GM21528 (cell line): ENCODE data around the gene SAMD4B.
"Not testable (repeated sequence)": the region's sequence is repeated elsewhere in the genome, so short reads cannot be mapped to it uniquely, and the experiment has no call there.

ENCODE experiments used
- ATAC-seq: cut with Tn5 transposase; IDR thresholded peaks from one replicate; pipeline ENCODE4 v1.9.1; 2021; ENCODE audit warnings: mild to moderate bottlenecking, moderate library complexity; ENCODE audit not compliant: unreplicated experiment, low FRiP score

The SAMD4B gene

GRCh38 chr19:39310558-39311311 is 31.5 kb upstream of the SAMD4B start:
- no peak for ATAC-seq

- ATAC-seq: no peak
These were observed 28.0 kb upstream of the SAMD4B start for GRCh38 chr19:39314016-39314728.

- no peak for ATAC-seq
These were observed 26.3 kb upstream of the SAMD4B start for GRCh38 chr19:39315933-39316332.

GRCh38 chr19:39316627-39317321 is 25.4 kb upstream of the SAMD4B start:
- ATAC-seq: no peak

GRCh38 chr19:39317476-39317875 is 24.7 kb upstream of the SAMD4B start:
- no peak for ATAC-seq

GRCh38 chr19:39318071-39318470 is 24.1 kb upstream of the SAMD4B start:
- ATAC-seq: no peak

- ATAC-seq: no peak
These were observed 23.5 kb upstream of the SAMD4B start for GRCh38 chr19:39318690-39319089.

- ATAC-seq: no peak
These were observed 22.9 kb upstream of the SAMD4B start for GRCh38 chr19:39319098-39319891.

GRCh38 chr19:39319892-39320248 is 22.4 kb upstream of the SAMD4B start:
- no peak for ATAC-seq

- ATAC-seq: no peak
These were observed 20.9 kb upstream of the SAMD4B start for GRCh38 chr19:39321117-39321831.

GRCh38 chr19:39321832-39322176 is 20.4 kb upstream of the SAMD4B start:
- no peak for ATAC-seq

- no peak for ATAC-seq
These were observed 17.9 kb upstream of the SAMD4B start for GRCh38 chr19:39324242-39324842.

- ATAC-seq: no peak
These were observed 16.2 kb upstream of the SAMD4B start for GRCh38 chr19:39325778-39326665.

GRCh38 chr19:39327363-39328045 is 14.7 kb upstream of the SAMD4B start:
- ATAC-seq: no peak

GRCh38 chr19:39328046-39328705 is 14.0 kb upstream of the SAMD4B start:
- no peak for ATAC-seq

GRCh38 chr19:39329948-39330347 is 12.3 kb upstream of the SAMD4B start:
- no peak for ATAC-seq

- ATAC-seq: no peak
These were observed 9.9 kb upstream of the SAMD4B start for GRCh38 chr19:39332293-39332692.

- ATAC-seq: not testable (repeated sequence)
These were observed 9.5 kb upstream of the SAMD4B start for GRCh38 chr19:39332738-39333137.
